ENCODE measurements around the gene DCLK1. TPM values are rescaled to one million over a fixed set of nuclear protein-coding genes. Genes with fewer than 3 reads are reported as not detected.

The DCLK1 gene
- total RNA-seq, 2 experiments from 2014 or later = not detected

DNA sequence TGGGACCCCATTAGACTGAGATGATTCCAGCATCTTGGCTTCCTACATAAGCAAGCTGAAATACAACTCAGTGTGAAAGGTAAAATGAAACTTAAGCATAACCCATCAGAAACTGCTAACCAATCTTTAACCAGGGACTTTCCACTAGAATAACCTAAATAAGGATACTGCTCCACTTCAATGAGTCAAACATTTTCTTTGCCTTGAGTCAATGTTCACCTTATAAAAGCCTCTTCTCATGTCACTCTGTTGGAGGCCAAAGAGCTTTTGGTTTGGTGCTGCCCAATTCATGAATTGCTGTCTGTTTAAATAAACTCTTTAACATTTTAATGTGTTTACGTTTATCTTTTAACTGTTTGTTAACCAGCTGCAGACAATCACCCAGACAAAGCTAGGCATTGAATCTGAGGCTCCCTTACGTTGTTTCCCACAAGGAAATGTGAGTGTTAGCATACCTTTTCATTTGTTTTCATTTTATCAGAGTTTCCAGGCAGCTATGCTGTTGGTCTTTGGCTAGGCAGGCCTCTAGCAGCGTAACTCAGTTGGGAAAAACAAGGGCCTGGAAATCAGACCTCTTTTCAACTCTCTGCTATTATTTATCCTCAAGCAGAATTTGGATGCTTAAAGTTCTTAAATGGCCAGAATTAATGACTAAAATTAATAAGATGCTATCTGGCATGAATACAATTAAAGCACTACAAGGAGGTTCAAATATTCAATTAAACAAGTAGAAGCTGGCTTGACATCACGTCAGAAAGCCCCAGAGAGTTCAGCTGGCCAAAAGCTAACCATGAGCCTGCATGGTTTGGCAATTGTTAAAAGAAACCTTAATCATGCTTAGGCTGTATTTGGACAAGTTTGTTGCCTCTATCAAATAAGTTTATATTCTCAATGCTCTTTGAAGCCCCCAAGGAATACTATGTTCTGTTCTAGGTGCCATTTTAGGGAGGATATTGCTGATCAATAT lies 200.2 kb downstream of the DCLK1 start:
- H3K4me1 Mint-ChIP-seq (ENCODE audit: low read depth) = no peaks in the 10 kb centered on the region
- CTCF ChIA-PET = no interaction called here
- ATAC-seq = no peak

DNA sequence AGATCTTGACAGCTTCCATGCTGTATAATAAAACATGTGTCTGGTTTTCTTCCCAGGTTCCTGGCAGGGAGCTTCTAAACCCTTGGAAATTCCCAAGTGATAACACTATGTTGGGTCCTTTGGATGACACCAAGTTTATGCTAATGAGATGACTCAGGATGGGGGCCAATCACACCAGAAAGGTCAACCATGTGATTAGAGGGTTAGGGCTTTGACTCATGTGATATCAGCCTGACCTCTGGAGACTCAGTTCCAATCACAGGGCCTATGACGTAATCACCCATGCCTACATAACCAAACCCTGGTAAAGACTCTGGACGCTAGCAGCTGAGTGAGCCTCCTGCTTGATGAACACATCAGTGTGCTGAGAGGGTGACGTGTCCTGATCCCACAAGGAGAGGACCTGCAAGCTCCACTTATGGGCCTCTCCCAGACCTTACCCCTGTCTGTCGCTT lies 203.6 kb downstream of the DCLK1 start:
- ChIA-PET POLR2A (no interaction called here), CTCF (no interaction called here)
- TF ChIP-seq, protein P1, sequence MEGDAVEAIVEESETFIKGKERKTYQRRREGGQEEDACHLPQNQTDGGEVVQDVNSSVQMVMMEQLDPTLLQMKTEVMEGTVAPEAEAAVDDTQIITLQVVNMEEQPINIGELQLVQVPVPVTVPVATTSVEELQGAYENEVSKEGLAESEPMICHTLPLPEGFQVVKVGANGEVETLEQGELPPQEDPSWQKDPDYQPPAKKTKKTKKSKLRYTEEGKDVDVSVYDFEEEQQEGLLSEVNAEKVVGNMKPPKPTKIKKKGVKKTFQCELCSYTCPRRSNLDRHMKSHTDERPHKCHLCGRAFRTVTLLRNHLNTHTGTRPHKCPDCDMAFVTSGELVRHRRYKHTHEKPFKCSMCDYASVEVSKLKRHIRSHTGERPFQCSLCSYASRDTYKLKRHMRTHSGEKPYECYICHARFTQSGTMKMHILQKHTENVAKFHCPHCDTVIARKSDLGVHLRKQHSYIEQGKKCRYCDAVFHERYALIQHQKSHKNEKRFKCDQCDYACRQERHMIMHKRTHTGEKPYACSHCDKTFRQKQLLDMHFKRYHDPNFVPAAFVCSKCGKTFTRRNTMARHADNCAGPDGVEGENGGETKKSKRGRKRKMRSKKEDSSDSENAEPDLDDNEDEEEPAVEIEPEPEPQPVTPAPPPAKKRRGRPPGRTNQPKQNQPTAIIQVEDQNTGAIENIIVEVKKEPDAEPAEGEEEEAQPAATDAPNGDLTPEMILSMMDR (IDR thresholded peaks at IDR 0.05) = no peak
- H3K9me3 Mint-ChIP-seq = peaks cover 3% of the 10 kb centered on the region
- H3K4me1 Mint-ChIP-seq (ENCODE audit: low read depth) = no peaks in the 10 kb centered on the region
- H3K4me3 Mint-ChIP-seq = no peak overlapping the region
- no peaks in the 10 kb centered on the region for H3K27me3 Mint-ChIP-seq
- ATAC-seq (no peak), DNase-seq (no peak)
- H3K27ac Mint-ChIP-seq = no peak overlapping the region
- intact Hi-C loops (cut with micrococcal nuclease) = no loop called here
- no peaks in the 10 kb centered on the region for H3K36me3 Mint-ChIP-seq (ENCODE audit: low read depth)

More for the DNA sequence above, 200.2 kb downstream of the DCLK1 start:
- peaks cover 6% of the 10 kb centered on the region for H3K9me3 Mint-ChIP-seq
- no peak overlapping the region for H3K4me3 Mint-ChIP-seq
- H3K27ac Mint-ChIP-seq = no peak overlapping the region
- no peaks in the 10 kb centered on the region for H3K27me3 Mint-ChIP-seq
- H3K36me3 Mint-ChIP-seq (ENCODE audit: low read depth) = no peaks in the 10 kb centered on the region
- no peak for DNase-seq
- TF ChIP-seq, protein P1 (IDR thresholded peaks at IDR 0.05) = no peak
- POLR2A ChIA-PET = no interaction called here
- intact Hi-C loops (cut with micrococcal nuclease) = no loop called here

DNA sequence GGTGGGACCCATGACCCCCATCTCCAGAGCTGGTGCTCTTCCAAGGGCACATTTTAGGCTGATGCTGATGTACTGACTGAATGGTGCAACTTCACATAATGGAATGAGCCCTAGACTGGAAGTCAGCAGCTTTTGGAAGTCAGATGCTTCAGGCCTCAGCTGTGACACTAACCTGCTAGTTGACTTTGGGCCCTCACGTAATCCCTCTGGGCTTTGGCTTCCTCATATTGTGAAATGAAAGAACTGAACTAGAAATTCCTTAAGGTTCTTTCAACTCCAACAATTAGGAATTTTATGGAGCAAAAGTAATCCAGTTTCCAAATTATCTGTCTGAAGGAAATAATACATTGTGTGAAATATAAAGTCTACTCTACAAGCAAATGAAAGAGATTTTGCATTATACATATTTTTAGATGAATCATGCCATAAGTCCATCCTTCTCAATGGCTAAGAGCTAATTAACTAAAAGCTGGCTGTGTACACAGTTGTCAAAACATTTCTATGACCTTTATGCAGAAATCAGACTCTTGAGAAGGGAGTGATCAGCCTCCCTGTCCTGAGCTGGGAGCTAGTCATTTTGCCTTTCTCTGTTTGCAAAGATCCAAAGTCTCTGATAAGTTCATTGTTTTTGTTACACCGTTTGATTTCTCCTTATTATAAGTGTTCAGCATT lies 204.2 kb downstream of the DCLK1 start:
- Mint-ChIP-seq H3K4me3 (no peak overlapping the region), H3K9me3 (no peaks in the 10 kb centered on the region), H3K36me3 (ENCODE audit: low read depth) (no peaks in the 10 kb centered on the region), H3K4me1 (ENCODE audit: low read depth) (no peaks in the 10 kb centered on the region), H3K27me3 (no peaks in the 10 kb centered on the region), H3K27ac (no peak overlapping the region)
- DNase-seq (no peak), ATAC-seq (no peak)
- CTCF ChIA-PET = no interaction called here
- TF ChIP-seq, protein P1 (IDR thresholded peaks at IDR 0.05) = no peak
- POLR2A ChIA-PET = no interaction called here
- intact Hi-C loops (cut with micrococcal nuclease) = no loop called here

DNA sequence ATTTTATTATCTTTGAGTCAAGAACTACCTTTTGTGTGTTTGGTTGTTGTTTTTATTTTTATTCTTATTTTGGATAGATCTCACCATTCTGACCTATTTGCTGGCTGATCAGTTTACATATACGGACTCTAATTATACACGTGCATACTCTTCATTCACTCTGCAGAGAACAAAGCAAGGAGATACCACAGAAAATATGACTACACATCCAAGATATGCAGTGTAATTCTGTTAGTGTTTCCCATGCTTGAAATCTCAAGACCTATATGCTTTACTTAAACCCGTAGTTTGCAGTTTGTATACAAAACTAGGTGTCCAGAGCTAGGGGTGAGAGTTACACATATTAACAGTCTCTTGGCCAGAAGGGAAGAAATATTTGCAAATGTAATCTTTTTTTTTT lies 205.5 kb downstream of the DCLK1 start:
- ATAC-seq = no peak
- no peak overlapping the region for H3K27ac Mint-ChIP-seq
- ChIA-PET POLR2A (no interaction called here), CTCF (no interaction called here)
- H3K4me1 Mint-ChIP-seq (ENCODE audit: low read depth) = no peaks in the 10 kb centered on the region
- no peaks in the 10 kb centered on the region for H3K36me3 Mint-ChIP-seq (ENCODE audit: low read depth)
- no peak for DNase-seq
- no peaks in the 10 kb centered on the region for H3K27me3 Mint-ChIP-seq
- TF ChIP-seq, protein P1 (IDR thresholded peaks at IDR 0.05) = no peak
- no peak overlapping the region for H3K4me3 Mint-ChIP-seq
- H3K9me3 Mint-ChIP-seq = no peaks in the 10 kb centered on the region
- intact Hi-C loops (cut with micrococcal nuclease) = no loop called here

DNA sequence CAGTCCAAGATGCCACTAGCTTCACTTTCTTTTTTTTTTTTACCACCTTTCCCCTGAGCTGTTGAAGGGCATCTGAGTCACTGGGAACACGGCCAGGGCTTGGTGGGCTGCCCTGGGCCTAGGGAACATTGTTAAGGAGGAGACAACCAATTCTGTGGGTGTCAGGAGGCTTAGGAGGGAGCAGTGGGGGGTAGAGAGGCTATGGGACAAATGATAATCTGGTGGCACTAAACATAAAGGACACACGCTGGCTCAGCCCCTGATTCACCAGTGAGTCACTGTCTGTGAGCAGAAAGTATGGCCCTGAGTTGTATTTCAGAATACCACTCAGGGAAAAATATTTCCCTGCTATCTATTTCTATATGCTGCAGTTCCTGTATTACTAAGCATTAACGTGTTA lies 207.8 kb downstream of the DCLK1 start:
- Mint-ChIP-seq H3K4me1 (ENCODE audit: low read depth) (no peaks in the 10 kb centered on the region), H3K27ac (no peak overlapping the region), H3K4me3 (no peak overlapping the region), H3K9me3 (no peaks in the 10 kb centered on the region), H3K27me3 (no peaks in the 10 kb centered on the region), H3K36me3 (ENCODE audit: low read depth) (no peaks in the 10 kb centered on the region)
- ChIA-PET POLR2A (no interaction called here), CTCF (no interaction called here)
- TF ChIP-seq, protein P1 (IDR thresholded peaks at IDR 0.05) = no peak
- intact Hi-C loops (cut with micrococcal nuclease) = no loop called here
- ATAC-seq = no peak
- no peak for DNase-seq

Data from activated CD8-positive, alpha-beta T cell treated with anti-CD3 and anti-CD28 coated beads for 36 hours (primary cell).